CD4-positive, alpha-beta T cell treated with Interleukin-4 for 4 hours (primary cell): ENCODE measurements around the gene MLH3.

ENCODE experiments used
- DNase-seq: peaks from one replicate; pipeline ENCODE4 v3.0.0-alpha.2; 2020

Gene MLH3

DNA sequence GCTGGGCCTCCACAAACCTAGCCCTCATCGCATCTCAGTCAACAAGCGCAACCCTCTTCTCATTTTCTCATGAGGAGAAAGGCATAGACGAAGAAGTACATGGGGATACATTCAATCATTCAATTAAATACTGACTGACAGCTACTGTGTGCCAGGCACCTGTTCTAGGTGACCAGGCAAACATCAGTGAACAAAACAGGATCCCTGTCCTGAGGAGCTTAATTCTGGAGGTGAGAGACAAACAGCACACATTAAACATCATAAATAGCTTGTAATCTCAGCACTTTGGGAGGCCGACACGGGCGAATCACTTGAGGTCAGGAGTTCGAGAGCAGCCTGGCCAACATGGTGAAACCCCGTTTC is 12.9 kb upstream of the MLH3 start:
- DNase-seq = no peak

DNA sequence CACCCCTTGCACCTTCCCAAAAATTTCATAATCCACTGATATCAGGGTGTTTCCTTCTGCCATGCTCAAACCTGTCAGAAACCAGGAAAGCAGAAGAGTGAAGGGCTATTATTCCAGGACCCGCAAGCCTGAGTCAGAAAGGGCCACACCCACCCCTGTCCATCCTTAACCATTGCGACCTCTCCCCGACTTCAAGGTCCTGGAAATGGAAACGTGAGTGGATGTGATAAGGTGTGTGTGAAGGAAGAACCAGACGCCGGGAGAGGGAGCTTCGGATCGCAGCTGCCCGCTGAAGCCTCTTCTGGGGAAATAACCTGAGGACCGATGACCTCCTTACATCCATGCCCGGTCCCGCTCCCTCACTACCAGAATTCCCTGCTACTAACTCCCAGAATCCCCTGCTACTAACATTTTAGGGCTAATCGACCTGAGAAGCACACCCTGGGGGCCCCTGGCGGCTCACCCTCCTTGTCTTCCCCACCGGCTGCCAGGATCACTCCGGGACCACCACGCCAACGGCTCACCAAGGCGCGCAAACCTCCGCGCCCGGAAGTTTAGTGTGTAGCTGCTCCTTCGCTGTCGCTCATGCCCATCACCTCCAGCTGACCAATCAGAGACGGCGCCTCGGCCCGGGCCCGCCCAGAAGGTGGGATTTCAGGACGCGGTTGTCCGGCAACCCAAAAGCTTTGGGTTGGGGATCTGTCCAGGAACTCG is 12.4 kb upstream of the MLH3 start, which contains the start of gene ACYP1:
Gene ACYP1, minus strand, starts transcription at position 534 of the 714 bp plus-strand sequence. Its CDS starts 471 bp downstream, at position 63.
- DNase-seq = peak; percentile 88

DNA sequence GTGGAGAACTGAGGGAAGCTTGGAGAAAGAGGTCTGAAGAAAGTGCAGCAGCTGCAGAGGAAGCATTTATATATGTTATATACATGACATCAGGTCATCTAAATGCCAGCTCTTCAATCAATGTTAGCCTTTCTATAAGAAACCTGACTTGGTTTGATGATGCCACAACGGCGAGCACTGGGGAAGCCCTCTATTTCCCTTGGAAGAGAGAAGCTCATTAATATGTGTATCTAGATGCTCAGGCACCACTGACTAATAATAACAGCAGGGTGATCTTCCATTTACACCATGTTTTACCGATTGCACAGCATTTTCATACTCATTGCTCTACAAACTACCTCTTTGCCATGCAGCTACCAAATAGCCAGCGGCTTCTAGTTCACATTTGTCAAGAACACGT is 11.7 kb upstream of the MLH3 start:
- DNase-seq = no peak

DNA sequence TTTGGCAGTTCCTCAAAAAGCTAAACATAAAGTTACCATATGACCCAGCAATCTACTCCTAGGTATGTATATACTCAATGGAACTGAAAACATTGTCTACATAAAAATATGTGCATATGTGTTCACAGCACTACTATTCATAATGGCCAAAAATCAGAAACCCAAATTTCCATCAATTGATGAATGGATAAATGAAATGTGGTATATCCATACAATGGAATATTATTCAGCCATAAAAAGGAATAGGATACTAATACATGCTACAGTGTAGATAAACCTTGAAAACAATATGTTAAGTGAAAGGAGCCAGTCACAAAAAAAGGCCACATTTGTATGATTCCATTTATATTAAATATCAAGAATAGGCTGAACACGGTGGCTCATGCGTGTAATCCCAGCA is 9.2 kb upstream of the MLH3 start:
- DNase-seq = no peak

DNA sequence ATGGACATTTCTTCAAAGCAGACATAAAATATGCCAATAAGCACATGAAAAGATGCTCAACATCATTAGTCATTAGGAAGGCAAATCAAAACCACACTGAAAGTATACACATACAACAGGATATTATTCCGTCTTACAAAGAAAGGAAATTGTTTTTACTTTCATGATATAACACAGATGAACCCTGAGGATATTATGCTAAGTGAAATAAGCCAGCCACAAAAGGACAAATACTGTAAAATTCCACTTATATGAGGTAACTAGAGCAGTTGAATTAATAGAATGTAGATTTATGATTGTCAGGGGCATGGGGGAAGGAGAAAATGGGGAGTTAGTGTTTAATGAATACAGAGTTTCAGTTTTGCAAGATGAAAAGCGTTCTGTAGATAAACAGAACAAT is 8.4 kb upstream of the MLH3 start:
- no peak for DNase-seq

DNA sequence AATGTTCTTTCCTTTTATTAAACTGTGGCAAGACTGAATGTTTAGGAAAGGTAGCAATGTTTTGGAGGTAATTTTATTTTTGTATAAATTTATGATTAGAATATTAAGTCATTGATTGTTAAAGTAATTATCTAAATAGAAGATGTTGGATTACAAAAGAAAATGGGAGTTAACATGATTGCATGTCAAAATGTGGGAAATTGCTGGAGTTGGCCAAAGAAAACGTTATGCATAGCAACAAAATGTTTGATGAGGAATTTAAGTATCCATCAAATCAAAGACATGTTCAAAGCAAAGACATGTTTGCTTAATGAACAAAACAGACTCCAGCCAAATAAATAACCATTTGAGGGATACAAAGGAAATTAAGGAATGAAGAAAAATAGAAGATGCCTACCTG is 3.2 kb upstream of the MLH3 start:
- no peak for DNase-seq

DNA sequence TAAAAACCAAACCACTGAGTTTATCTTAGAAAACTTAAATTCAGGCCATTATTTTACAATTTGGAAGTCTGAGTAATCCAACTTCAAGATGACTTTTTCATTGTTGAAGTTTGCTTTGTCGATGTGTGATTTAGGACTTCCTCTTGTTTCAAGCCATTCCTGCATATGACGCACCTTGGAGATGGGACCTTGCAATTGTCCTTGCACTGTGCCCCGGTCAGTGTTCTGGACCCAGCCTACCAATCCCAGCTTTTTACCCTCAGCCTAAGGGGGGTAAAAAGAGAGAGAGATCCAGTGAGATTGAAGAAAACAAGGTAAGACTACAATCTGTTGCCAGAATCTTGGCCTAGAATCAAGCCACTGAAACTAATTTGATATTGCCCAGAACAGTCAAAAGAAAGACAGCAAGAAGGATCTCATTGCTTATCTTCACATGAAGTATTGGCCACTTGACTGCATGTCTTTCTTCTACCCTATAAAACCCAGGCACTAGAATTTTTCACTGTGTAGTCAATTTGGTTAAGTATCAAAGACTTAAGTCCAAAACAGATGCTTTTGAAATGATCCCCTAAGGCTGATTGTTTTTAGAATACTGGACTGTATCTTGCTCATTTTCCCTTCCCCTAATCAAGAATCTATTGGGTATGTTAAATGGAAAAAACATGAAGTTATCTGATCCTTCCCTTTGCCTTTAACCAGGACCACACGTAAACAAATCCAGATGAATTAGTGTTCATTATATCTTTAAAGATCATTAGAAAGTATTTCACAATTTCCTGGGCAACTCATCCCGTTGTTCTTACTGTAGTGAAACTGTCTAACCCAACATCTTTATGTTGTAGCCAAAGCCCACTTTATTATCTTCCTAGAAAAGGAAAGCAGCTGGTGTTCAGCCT is 2.4 kb upstream of the MLH3 start:
- no peak for DNase-seq

DNA sequence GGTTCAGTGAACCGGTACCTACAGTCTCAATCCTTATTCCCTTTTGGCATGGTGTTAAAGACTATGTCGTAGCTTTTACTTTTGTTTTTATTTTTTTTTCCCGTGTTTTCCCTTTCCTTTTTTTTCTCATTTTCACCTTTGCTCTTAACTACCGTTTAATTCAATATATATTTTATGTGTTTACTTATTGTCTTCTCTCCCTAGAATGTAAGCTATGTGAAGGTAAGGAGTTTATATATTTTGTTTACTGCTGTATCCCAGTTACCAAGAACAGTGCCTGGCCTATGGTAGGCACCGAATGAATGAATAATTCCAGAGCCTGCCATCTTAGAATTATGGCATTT is 261 bp upstream of the MLH3 start:
- DNase-seq = no peak

DNA sequence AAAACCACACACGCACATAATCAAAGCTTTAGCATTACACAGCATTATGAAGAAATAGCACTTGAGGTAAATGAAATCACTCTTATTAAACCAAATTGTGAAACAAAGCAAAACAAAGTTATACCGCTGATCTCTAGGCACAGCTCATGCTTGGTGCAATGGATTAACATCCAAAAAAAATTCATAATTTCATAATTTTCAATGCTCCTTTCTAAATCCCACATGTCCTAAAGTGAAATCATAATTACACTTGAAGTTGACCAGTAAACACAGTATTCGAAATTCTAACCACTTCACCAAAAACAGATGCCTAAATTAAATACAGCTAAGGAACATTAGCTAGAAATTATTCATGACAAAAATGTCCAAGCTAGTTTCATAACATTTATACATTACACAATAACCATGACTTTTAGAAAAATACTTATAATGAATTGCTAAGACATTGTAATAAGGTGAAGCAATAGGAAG is 1.5 kb downstream of the MLH3 start:
- no peak for DNase-seq

DNA sequence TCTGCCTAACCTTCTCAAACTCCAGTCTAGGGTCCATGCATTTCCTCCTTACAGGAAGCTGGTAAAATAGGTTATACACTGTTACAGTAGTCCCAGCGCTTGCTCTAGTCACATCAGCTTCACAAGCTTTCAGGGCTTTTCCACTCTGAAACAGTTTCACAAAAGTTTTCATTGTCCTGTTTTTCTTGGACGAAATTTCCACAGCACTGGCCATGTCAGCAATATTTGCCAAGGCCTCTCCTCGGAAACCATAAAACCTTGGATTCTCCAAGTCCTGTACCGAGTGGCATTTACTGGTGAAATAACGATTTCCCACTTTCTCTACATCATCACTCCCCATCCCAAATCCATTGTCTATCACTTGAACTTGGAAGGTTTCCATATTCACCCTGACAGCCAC is 2.1 kb downstream of the MLH3 start:
- DNase-seq = no peak

DNA sequence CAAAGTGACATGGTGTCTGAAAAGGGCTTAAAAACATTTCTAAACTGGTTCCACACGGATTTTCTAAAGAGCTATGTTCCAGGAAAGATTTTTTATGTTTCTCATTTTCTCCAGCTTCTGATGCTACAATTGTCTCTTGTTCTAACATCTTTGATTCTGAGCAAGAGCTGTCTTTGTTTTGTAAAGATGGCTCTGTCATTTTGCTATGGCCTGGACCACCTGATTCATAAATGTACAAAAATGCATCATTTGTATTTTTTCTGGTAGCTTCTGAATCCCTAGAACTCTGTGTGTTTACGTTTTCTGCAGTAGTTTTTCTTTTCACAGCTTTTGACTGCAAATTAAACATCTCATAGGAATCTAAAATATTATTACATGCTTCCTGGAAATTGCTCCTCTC is 3.2 kb downstream of the MLH3 start:
- DNase-seq = no peak

DNA sequence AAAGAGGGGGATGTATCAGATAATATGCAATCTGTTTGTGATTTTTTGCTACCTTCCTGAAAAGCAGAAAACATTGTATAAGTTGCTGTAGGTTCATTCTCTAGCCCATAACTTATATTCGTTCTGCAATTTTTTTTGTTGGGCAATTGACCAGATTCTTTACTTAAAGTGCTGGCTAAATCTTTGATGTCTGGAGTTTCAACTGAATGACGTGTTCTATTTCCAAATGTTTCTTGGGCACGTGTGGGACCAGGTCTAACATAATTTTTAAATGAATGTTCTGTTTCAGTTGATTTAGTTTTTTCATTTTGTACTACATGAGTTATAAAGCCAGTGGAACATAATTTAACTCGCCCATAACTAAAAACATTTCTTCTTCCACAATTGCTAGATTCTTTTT is 3.8 kb downstream of the MLH3 start:
- DNase-seq = no peak

DNA sequence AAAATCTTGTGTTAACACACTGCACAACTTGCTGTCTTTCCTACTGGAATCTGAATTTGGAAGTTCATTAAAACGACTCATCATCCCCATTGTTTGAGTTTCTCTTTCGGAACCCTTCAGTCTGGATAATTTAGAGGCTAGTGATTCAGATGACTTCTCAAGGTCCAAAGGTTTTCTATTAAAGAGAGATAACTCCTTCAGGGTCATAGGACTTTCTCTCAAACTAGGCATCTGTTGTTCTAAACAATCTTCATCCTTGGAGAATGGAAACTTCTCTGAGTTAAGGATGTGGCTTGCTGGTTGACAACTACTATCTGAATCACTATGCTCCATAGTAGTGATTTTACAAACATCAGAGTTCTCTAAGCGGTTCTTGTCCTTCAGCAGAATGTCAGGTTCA is 4.4 kb downstream of the MLH3 start:
- DNase-seq = no peak

DNA sequence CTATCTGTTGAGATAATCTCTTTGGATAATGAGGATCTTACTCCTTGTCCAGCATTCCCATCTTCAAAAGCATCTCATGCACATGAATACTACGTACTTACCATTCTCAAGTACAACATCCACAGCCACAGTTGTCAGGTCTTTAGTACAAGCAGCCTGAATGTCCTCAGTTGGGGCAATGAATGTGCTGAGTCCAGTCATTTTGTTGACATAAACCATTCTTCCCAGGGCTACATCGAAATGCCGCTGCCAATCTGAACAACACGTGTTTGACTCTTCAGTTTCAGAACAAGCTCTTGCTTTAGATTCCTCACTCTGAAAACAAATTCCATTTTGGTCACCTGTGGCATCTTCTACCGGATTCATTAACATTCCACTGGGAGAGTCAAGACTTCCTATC is 5.0 kb downstream of the MLH3 start:
- no peak for DNase-seq

DNA sequence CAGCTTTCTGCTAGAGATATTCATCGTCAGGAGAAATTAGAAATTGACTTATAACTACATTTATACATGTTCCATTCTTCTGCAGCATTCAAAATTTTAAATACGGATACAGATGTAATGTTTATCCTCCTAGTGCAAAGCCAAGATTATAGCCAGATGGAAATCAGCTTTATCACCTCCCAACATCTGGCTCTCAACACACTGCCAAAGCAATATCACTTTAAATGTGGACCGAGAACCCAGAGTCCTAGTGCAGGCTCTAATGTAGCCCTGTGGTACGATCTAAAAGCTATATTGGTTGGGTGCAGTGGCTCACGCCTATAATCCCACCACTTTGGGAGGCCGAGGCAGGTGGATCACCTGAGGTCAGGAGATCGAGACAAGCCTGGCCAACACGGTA is 6.5 kb downstream of the MLH3 start:
- no peak for DNase-seq

DNA sequence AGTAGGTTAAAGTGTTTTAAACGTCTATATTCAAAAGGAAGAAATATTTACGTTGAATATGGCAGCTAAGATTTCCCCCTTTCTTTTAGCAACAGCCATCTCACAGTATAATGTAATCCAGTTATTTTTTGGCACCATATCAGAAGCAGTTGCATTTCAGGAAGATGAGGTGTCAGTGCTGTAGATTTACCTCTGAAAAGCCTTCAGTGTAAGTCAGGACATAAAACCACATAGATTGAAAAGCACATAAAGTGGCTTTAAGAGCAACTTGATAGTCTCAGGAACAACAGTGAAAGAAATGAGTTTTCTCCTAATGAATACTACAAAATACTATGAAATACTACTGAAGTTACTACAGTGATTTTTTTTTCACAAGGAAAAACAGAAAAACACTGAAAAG is 6.9 kb downstream of the MLH3 start:
- DNase-seq = no peak

DNA sequence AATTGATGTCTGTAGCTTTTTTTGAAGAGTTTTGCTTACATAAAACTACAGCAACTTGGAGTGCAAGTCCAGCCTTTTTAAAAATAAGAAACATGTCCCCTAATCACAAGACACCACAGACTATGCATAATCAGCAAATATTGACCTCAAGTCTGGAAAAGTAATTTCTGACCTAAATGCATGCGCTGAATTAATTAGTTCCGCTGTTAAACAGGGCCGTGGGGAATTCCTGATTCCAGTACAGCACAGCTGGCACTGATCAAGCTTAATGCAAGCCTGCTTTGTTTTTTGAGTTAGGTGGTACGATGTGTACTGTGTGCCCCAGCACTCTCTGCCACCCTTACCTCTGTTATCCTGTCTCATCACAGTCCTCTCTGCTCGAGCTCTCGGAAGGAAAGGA is 9.2 kb downstream of the MLH3 start:
- no peak for DNase-seq

DNA sequence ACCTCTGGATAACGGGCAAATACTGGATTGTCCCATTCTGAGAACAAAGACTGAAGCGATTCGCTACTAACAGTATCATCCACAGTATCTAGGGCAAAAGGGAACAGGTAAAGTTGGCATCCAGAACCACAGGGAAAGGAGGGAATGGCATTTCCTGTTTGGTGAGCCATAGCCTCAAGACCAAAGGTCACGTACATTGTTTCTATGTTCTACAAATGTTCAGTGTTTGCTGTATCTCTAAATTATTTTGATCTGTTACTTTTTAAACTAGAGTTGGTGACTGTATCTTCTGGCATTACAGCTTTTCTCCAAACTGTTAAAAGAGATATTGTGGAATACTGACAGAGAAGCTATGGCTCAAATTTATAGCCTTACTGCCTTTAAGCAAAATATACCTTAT is 9.7 kb downstream of the MLH3 start:
- no peak for DNase-seq

DNA sequence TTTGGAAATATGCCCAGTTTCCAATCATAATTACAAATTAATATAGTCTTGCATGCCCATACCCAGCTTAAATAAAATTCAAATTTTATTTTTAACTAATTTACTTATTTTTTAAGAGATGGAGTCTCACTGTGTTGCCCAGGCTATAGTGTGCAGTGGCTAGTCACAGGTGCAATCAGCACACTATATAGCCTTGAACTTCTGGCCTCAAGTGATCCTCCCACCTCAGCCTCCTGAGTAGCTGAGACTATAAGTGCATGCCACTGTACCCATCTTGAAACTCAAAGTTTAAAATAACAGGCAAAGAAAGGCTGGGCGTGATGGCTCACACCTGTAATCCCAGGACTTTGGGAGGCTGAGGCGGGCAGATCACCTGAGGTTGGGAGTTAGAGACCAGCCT is 10.3 kb downstream of the MLH3 start:
- DNase-seq = no peak

DNA sequence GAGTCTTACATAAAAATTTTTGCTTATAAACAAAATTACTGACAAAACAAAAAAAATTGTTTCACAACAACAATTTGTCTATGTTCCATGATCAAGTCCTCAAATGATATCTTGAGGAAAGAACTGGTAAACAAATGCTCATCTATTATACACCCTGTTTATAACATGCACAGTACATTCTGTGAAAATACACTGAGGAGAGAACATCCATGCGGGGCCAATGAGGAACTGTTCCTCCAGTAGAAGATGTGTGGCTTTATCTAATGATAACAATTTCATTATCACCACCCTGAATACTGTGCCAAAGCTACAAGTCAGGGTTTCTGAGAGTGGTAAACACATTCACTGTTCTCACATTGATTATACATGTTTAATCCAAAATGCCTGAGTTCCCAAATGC is 10.8 kb downstream of the MLH3 start:
- DNase-seq = no peak

DNA sequence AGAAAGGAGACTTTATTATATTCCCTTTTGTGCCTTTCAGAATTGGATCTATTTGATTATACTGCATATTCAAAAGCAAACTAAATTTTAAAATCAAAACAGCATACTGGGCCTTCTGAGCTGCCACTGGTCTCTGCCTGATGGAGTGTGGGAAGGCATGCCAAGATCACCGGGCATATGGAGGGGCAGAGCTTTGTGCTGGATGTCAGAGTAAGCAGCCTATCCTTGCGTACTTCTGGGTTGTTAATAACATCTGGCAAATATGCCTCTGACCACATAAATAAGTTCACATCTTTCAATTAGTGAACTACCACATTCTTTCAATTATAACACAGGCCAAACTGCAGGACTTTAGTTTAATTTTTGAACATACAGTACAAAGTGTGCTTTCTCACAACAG is 18.3 kb downstream of the MLH3 start:
- DNase-seq = no peak

DNA sequence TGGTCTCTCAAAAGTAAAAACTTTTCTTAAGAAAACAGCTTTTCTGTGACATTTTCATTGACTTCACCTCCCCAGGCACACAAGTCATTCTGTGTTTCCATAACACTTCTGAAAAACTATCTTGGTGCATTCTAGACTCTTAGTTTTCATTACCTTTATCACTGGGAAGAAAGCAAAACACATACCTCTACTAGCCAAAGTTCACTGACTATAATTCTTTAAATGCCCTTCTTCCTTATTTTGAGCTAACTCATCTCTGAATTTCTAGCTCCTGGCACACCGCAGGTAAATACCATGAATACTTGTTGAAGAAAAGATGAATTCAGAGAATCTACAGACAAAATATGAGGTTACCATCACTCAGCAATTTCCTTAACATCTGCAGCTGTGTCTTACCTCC is 21.1 kb downstream of the MLH3 start:
- no peak for DNase-seq

DNA sequence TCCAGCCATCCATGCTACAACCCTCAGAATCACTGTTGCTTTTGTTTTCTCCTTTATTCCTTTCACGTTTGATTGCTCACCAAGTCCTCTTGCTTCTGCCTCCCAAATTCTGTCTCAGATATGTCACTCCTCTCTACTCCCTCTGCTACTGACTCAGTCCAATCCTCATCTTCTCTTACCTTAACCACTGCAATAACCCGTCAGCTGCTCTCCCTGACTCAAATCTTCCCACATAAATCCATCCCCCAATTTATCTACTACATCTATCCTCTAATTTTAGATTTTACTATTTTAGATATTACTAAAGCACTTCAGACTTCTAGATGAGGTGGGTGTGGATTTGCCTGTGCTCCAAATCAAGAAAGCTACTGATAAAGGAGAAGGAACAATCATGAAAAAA is 25.4 kb downstream of the MLH3 start:
- DNase-seq = no peak

DNA sequence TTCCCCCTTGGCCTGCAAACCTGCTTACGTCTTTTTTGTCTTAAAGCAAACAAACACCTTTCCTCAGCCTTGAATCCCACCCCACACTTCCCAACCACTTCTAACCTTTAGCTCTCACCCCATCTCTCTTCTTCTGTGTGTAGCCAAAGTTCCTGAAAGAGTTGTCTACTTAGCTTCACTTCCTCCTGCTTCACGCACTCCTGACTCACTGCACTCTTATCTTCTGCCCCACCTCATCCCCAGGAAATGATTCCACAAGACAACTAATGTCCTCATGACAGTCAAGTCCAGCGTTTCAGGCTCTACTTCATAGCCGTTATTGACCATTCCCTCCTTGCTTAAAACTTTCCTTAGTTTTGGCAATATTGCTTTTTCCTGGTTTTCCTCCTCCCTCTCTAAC is 26.2 kb downstream of the MLH3 start:
- DNase-seq = no peak

DNA sequence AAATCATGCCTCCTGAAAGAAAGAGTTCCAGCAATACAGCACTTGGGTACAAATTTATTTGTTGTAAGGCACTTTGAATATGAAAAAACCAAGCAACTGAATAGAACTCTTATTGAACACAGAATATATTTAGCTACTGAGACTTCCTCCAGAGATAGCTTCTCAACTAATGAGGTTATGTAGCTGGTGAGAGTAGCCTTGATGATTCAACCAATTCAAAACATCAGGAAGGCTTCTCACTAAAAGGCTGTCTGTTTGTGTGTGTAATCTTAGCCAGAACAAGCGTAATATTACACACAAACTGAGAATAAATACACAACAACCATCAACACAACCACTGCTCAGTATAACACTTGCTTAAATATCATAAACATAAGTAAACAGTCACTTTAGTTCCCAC is 28.2 kb downstream of the MLH3 start:
- DNase-seq = no peak
